Activated CD4-positive, alpha-beta memory T cell treated with anti-CD3 and anti-CD28 coated beads for 36 hours (primary cell): ENCODE results near the gene SELENOF. TPM values are rescaled to one million over a fixed set of nuclear protein-coding genes. Genes with fewer than 3 reads are reported as not detected.
"Not testable (repeated sequence)": the region's sequence is repeated elsewhere in the genome, so short reads cannot be mapped to it uniquely, and the experiment has no call there.

Source experiments
- CTCF ChIA-PET: fragments of 350-600 bp; sonication (Branson Sonifier 250); formaldehyde crosslinking; loops from one replicate; lab custom pipeline; 2021; ENCODE audit warnings: antibody characterized with exemption, inconsistent platforms; lab: Charles Lee
- POLR2A ChIA-PET: fragments of 350-600 bp; sonication (Branson Sonifier 250); formaldehyde crosslinking; loops from one replicate; lab custom pipeline; 2021; ENCODE audit warnings: antibody characterized with exemption; lab: Charles Lee
- DNase-seq: peaks from one replicate; pipeline ENCODE4 v3.0.0-alpha.2; 2020
- H3K27ac Mint-ChIP-seq: one replicate; pipeline ENCODE4 v1.8.0; 2021; ENCODE audit warnings: mixed read lengths
- H3K27me3 Mint-ChIP-seq: one replicate; pipeline ENCODE4 v1.8.0; 2021; ENCODE audit warnings: mixed read lengths
- H3K36me3 Mint-ChIP-seq: one replicate; pipeline ENCODE4 v1.8.0; 2021; ENCODE audit warnings: mixed read lengths
- H3K4me1 Mint-ChIP-seq: one replicate; pipeline ENCODE4 v1.8.0; 2021; ENCODE audit warnings: low read depth, mixed read lengths
- H3K4me3 Mint-ChIP-seq: one replicate; pipeline ENCODE4 v1.8.0; 2021; ENCODE audit warnings: mild to moderate bottlenecking, mixed read lengths
- H3K9me3 Mint-ChIP-seq: one replicate; pipeline ENCODE4 v1.8.0; 2021; ENCODE audit warnings: mixed read lengths
- intact Hi-C: fragments of 100-400 bp; cut with micrococcal nuclease; formaldehyde crosslinking; loops from one replicate; pipeline ENCODE4 v1.15.1; 2023
- total RNA-seq, 2 experiments: library from RNA; stranded (reverse); gene quantifications; one replicate each; pipeline ENCODE4 v1.2.3, GENCODE V29; 2021

SELENOF gene
- total RNA-seq, 2 experiments from 2014 or later: 127 to 139 TPM

GRCh38 chr1:86825319-86825718, 88.6 kb downstream of the SELENOF start:
- POLR2A ChIA-PET: no interaction called here

DNA sequence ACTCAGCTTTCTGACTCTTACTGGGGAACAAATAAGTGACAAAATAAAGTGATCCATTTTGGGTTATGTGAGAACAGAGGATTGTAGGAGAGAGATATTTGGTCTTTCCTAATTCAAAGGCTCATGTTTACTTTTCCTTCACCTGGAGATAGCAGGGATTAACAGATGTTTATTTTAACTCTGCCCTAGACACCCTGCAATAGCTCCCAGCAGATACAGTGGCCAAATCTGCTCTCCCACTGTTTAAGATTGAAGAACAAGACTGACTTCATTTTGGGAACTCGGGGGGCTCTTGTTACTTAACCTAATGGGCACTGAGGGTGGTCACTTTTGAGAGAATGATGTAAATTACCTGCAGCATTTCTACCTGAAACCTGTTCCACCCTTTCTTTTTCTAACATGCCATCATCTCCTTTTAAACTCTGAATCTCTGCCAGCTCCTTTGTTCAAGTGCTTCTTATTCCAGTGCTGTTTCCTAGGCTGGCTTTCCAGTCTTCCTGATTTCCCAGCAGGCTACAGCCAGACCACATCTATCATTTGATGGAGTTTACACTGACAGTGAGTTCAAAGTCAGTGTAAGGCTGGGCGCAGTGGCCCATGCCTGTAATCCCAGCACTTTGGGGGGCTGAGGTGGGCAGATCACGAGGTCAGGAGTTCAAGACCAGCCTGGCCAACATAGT, 90.0 kb downstream of the SELENOF start:
- no peaks in the 10 kb centered on the region for H3K9me3 Mint-ChIP-seq
- H3K4me3 Mint-ChIP-seq: no peak overlapping the region
- no peaks in the 10 kb centered on the region for H3K4me1 Mint-ChIP-seq
- no peaks in the 10 kb centered on the region for H3K36me3 Mint-ChIP-seq
- intact Hi-C loops: no loop called here
- CTCF ChIA-PET: interaction anchor here (1.7 kb wide), 1 partner anchor 260 kb away, joined by 6 read pairs; no protein-coding TSS in a partner anchor
- POLR2A ChIA-PET: no interaction called here
- H3K27me3 Mint-ChIP-seq: peaks cover 6% of the 10 kb centered on the region
- H3K27ac Mint-ChIP-seq: no peak overlapping the region
- DNase-seq: no peak

More at GRCh38 chr1:86825319-86825718, 88.6 kb downstream of the SELENOF start:
- Mint-ChIP-seq H3K27me3 (peaks cover 2% of the 10 kb centered on the region), H3K9me3 (no peaks in the 10 kb centered on the region), H3K36me3 (no peaks in the 10 kb centered on the region), H3K4me3 (no peak overlapping the region), H3K4me1 (no peaks in the 10 kb centered on the region), H3K27ac (no peak overlapping the region)
- CTCF ChIA-PET: interaction anchor here (0.6 to 1.7 kb wide), 2 partner anchors 117 to 258 kb away, joined by 3 to 6 read pairs; no protein-coding TSS in a partner anchor
- intact Hi-C loops: no loop called here
- DNase-seq: no peak

GRCh38 chr1:86823386-86823785, 90.5 kb downstream of the SELENOF start:
- no peak for DNase-seq
- Mint-ChIP-seq H3K4me3 (no peak overlapping the region), H3K27ac (no peak overlapping the region), H3K36me3 (no peaks in the 10 kb centered on the region), H3K9me3 (no peaks in the 10 kb centered on the region), H3K4me1 (no peaks in the 10 kb centered on the region), H3K27me3 (peaks cover 8% of the 10 kb centered on the region)
- CTCF ChIA-PET: no interaction called here
- intact Hi-C loops: no loop called here
- POLR2A ChIA-PET: no interaction called here

DNA sequence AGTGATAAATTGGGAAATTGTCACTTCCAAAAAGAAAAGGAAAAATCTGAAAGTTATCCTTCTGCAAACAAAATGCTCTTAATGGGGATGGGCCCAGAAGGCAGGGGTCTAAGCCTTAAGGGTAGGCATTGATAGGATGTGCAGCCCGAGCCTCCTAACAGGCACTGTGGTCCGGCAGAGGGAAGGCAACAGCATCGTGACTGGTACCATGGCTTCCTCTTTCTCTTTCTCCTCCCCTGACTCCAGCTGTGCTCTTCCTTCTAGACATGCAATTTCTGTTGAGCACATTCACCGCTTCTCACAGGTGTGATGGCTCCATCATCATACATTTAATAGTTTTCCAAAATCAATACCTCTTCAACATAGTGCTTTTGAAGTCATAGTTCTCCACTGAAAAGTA, 91.5 kb downstream of the SELENOF start:
- intact Hi-C loops: no loop called here
- ChIA-PET POLR2A (no interaction called here), CTCF (no interaction called here)
- Mint-ChIP-seq H3K4me3 (no peak overlapping the region), H3K27ac (no peak overlapping the region), H3K27me3 (peaks cover 8% of the 10 kb centered on the region), H3K36me3 (no peaks in the 10 kb centered on the region), H3K9me3 (no peaks in the 10 kb centered on the region), H3K4me1 (no peaks in the 10 kb centered on the region)
- no peak for DNase-seq

DNA sequence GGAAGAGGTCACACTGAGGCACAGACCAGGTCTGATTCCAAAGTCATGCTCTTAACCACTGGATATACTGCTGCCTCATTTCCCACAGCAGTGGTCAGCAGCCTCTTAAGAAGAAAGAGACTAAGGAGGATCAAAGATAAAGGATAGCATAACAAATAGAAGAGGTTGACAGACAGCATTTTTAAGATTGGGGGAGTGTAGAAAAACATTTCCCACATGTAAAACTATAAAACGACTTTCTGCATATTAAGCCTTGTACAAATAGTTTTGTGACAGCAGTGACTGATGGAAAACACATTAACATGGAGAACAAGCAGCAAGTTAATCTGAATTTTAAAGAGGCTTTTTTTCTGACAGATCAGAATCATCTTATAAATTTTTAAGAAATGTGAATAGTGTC, 92.0 kb downstream of the SELENOF start:
- no peak overlapping the region for H3K27ac Mint-ChIP-seq
- peaks cover 8% of the 10 kb centered on the region for H3K27me3 Mint-ChIP-seq
- no peaks in the 10 kb centered on the region for H3K4me1 Mint-ChIP-seq

GRCh38 chr1:86819970-86820369, 94.0 kb downstream of the SELENOF start:
- DNase-seq, H3K4me3 Mint-ChIP-seq, H3K27ac Mint-ChIP-seq, POLR2A ChIA-PET, intact Hi-C loops, H3K36me3 Mint-ChIP-seq, CTCF ChIA-PET, H3K27me3 Mint-ChIP-seq, H3K9me3 Mint-ChIP-seq, H3K4me1 Mint-ChIP-seq: not testable (repeated sequence)

More for the DNA sequence above, 92.0 kb downstream of the SELENOF start:
- CTCF ChIA-PET: interaction anchor here (0.6 kb wide), 1 partner anchor 269 kb away, joined by 3 read pairs; no protein-coding TSS in a partner anchor
- POLR2A ChIA-PET: no interaction called here
- Mint-ChIP-seq H3K36me3 (no peaks in the 10 kb centered on the region), H3K9me3 (no peaks in the 10 kb centered on the region), H3K4me3 (no peak overlapping the region)
- intact Hi-C loops: no loop called here
- no peak for DNase-seq

- DNase-seq, H3K27me3 Mint-ChIP-seq, intact Hi-C loops, H3K4me3 Mint-ChIP-seq, H3K4me1 Mint-ChIP-seq, H3K27ac Mint-ChIP-seq, POLR2A ChIA-PET, H3K36me3 Mint-ChIP-seq, H3K9me3 Mint-ChIP-seq: not testable (repeated sequence)
- CTCF ChIA-PET: interaction anchor here (0.7 kb wide), 1 partner anchor 16 kb away, joined by 4 read pairs; no protein-coding TSS in a partner anchor
Observed at GRCh38 chr1:86817246-86817826, 96.6 kb downstream of the SELENOF start.

DNA sequence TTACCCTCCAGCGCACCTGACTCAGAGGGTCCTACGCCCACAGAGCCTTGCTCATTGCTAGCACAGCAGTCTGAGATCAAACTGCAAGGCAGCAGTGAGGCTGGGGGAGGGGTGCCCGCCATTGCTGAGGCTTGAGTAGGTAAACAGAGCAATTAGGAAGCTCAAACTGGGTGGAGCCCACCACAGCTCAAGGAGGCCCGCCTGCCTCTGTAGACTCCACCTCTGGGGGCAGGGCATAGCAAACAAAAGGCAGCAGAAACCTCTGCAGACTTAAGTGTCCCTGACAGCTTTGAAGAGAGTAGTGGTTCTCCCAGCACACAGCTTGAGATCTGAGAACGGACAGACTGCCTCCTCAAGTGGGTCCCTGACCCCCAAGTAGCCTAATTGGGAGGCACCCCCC, 99.8 kb downstream of the SELENOF start:
- H3K36me3 Mint-ChIP-seq, H3K27ac Mint-ChIP-seq, H3K4me3 Mint-ChIP-seq, H3K27me3 Mint-ChIP-seq, POLR2A ChIA-PET, DNase-seq, H3K4me1 Mint-ChIP-seq, CTCF ChIA-PET, H3K9me3 Mint-ChIP-seq, intact Hi-C loops: not testable (repeated sequence)

Other genes starting within 250 kb of the SELENOF start
- gene SH3GLB1, start 209.6 kb downstream of the SELENOF start, total RNA-seq: 10 to 100 TPM; 64.3 to 65.3 TPM
- 10 to 100 TPM; 16.4 to 16.5 TPM for gene HS2ST1, start 509 bp upstream of the SELENOF start, total RNA-seq